Skeletal muscle tissue (tissue), 4 donors: Measurements from ENCODE around the gene LMAN1L. TPM values are rescaled to one million over a fixed set of nuclear protein-coding genes. Genes with fewer than 3 reads are reported as not detected.

Source experiments
- H3K27ac ChIP-seq: one replicate; pipeline ENCODE4 v1.7.0; 2013; ENCODE audit warnings: mild to moderate bottlenecking, low read depth, low read length, inconsistent platforms
- H3K27me3 ChIP-seq, 3 donors: one replicate each; pipeline ENCODE4 v1.7.0; 2013; ENCODE audit warnings: low read length in 3 of 3; ENCODE audit not compliant: control insufficient read depth in 3 of 3, insufficient read depth in 3 of 3
- H3K36me3 ChIP-seq, 3 donors: one replicate each; pipeline ENCODE4 v1.7.0; 2013; ENCODE audit warnings: low read length in 3 of 3; ENCODE audit not compliant: control insufficient read depth in 3 of 3, insufficient read depth in 3 of 3
- H3K4me1 ChIP-seq, 3 donors: one replicate each; pipeline ENCODE4 v1.7.0; 2013; ENCODE audit warnings: low read length in 3 of 3, mild to moderate bottlenecking in 3 of 3; ENCODE audit not compliant: control insufficient read depth in 3 of 3, insufficient read depth in 3 of 3
- H3K4me3 ChIP-seq, 3 donors: one replicate each; pipeline ENCODE4 v1.7.0; 2013; ENCODE audit warnings: low read length in 3 of 3
- H3K9ac ChIP-seq, 3 donors: one replicate each; pipeline ENCODE4 v1.7.0; 2013; ENCODE audit warnings: low read length in 3 of 3, mild to moderate bottlenecking in 3 of 3, moderate library complexity in 2 of 3, low read depth in 1 of 3
- H3K9me3 ChIP-seq, 3 donors: one replicate each; pipeline ENCODE4 v1.7.0; 2013; ENCODE audit warnings: low read length in 3 of 3; ENCODE audit not compliant: control insufficient read depth in 3 of 3
- total RNA-seq: library from RNA; depleted of rRNA; stranded (reverse); fragments of >200 nt; gene quantifications from one replicate; pipeline ENCODE4 v1.2.3, GENCODE V29; 2014
- donor health status: Osteomylitis.

Gene LMAN1L
- total RNA-seq, 1 donor from 2014 or later, result not detected

- no peak overlapping the region for H3K4me3 ChIP-seq
- no peaks in the 10 kb centered on the region for H3K4me1 ChIP-seq
- peaks cover 23 to 27% (median 26%) of the 10 kb centered on the region in 3 donors for H3K27me3 ChIP-seq
- H3K36me3 ChIP-seq, result no peaks in the 10 kb centered on the region
- H3K9me3 ChIP-seq, result no peaks in the 10 kb centered on the region
- no peak overlapping the region for H3K9ac ChIP-seq
- no peak overlapping the region for H3K27ac ChIP-seq
Measured at GRCh38 chr15:74824976-74825375, 12.3 kb downstream of the LMAN1L start.

- Histone ChIP-seq H3K9me3 (no peaks in the 10 kb centered on the region), H3K4me1 (peaks cover 0 to 6% (median 6%) of the 10 kb centered on the region in 3 donors), H3K27me3 (peaks cover 23 to 27% (median 26%) of the 10 kb centered on the region in 3 donors), H3K27ac (no peak overlapping the region), H3K9ac (no peak overlapping the region), H3K36me3 (no peaks in the 10 kb centered on the region), H3K4me3 (no peak overlapping the region)
Measured at GRCh38 chr15:74825866-74826265, 13.2 kb downstream of the LMAN1L start.

- Histone ChIP-seq H3K36me3 (no peaks in the 10 kb centered on the region), H3K27ac (no peak within 1 kb of the TSS), H3K4me3 (no peak within 1 kb of the TSS), H3K4me1 (peaks cover 0 to 12% (median 11%) of the 10 kb centered on the region in 3 donors), H3K9ac (no peak within 1 kb of the TSS), H3K27me3 (peaks cover 23 to 27% (median 26%) of the 10 kb centered on the region in 3 donors), H3K9me3 (no peaks in the 10 kb centered on the region)
Measured at GRCh38 chr15:74826364-74826819, 13.8 kb downstream of the LMAN1L start, which contains the start of gene CPLX3. Gene CPLX3, plus strand, starts transcription at chr15:74826627. Its CDS starts 77 bp downstream, at chr15:74826704.

- no peak overlapping the region for H3K4me3 ChIP-seq
- H3K27me3 ChIP-seq, result peaks cover 23 to 27% (median 26%) of the 10 kb centered on the region in 3 donors
- no peak overlapping the region for H3K27ac ChIP-seq
- no peak overlapping the region for H3K9ac ChIP-seq
- no peaks in the 10 kb centered on the region for H3K36me3 ChIP-seq
- peaks cover 2 to 17% (median 15%) of the 10 kb centered on the region in 3 donors for H3K4me1 ChIP-seq
- no peaks in the 10 kb centered on the region for H3K9me3 ChIP-seq
Measured at GRCh38 chr15:74826921-74827320, 14.3 kb downstream of the LMAN1L start.

- H3K27me3 ChIP-seq, result peaks cover 23 to 27% (median 26%) of the 10 kb centered on the region in 3 donors
Measured at GRCh38 chr15:74827614-74828013, 15.0 kb downstream of the LMAN1L start.

GRCh38 chr15:74828835-74829234 lies 16.2 kb downstream of the LMAN1L start:
- H3K36me3 ChIP-seq, result no peaks in the 10 kb centered on the region
- H3K4me1 ChIP-seq, result peaks cover 5 to 31% (median 29%) of the 10 kb centered on the region in 3 donors
- no peak overlapping the region for H3K4me3 ChIP-seq
- no peak overlapping the region for H3K27ac ChIP-seq
- H3K27me3 ChIP-seq, result peaks cover 23 to 26% (median 26%) of the 10 kb centered on the region in 3 donors
- H3K9ac ChIP-seq, result no peak overlapping the region
- no peaks in the 10 kb centered on the region for H3K9me3 ChIP-seq

More at GRCh38 chr15:74827614-74828013, 15.0 kb downstream of the LMAN1L start:
- Histone ChIP-seq H3K9ac (no peak overlapping the region), H3K4me1 (peaks cover 5 to 24% (median 22%) of the 10 kb centered on the region in 3 donors), H3K36me3 (no peaks in the 10 kb centered on the region), H3K9me3 (no peaks in the 10 kb centered on the region), H3K27ac (no peak overlapping the region), H3K4me3 (no peak overlapping the region)

- Histone ChIP-seq H3K4me1 (peaks cover 5 to 31% (median 29%) of the 10 kb centered on the region in 3 donors), H3K27me3 (peaks cover 20 to 26% (median 23%) of the 10 kb centered on the region in 3 donors), H3K27ac (no peak overlapping the region), H3K9ac (no peak overlapping the region), H3K9me3 (no peaks in the 10 kb centered on the region), H3K36me3 (no peaks in the 10 kb centered on the region), H3K4me3 (no peak overlapping the region)
Measured at GRCh38 chr15:74829486-74829885, 16.9 kb downstream of the LMAN1L start.

GRCh38 chr15:74829991-74830390 lies 17.4 kb downstream of the LMAN1L start:
- no peaks in the 10 kb centered on the region for H3K36me3 ChIP-seq
- no peak overlapping the region for H3K9ac ChIP-seq
- H3K4me3 ChIP-seq, result no peak overlapping the region
- H3K9me3 ChIP-seq, result no peaks in the 10 kb centered on the region
- no peak overlapping the region for H3K27ac ChIP-seq
- H3K27me3 ChIP-seq, result peaks cover 17 to 26% (median 23%) of the 10 kb centered on the region in 3 donors
- peaks cover 5 to 31% (median 30%) of the 10 kb centered on the region in 3 donors for H3K4me1 ChIP-seq

GRCh38 chr15:74830868-74831267 lies 18.2 kb downstream of the LMAN1L start:
- Histone ChIP-seq H3K36me3 (peaks cover 0 to 4% (median 4%) of the 10 kb centered on the region in 3 donors), H3K27ac (peak overlapping the region; percentile 25), H3K27me3 (peaks cover 11 to 23% (median 22%) of the 10 kb centered on the region in 3 donors), H3K4me1 (peaks cover 5 to 34% (median 31%) of the 10 kb centered on the region in 3 donors), H3K9ac (peak overlapping the region in 1 of 3 donors; percentile 33), H3K4me3 (no peak overlapping the region), H3K9me3 (no peaks in the 10 kb centered on the region)

GRCh38 chr15:74831813-74832495 lies 19.3 kb downstream of the LMAN1L start:
- peak overlapping the region; percentile 75 for H3K27ac ChIP-seq
- H3K36me3 ChIP-seq, result peaks cover 4 to 12% (median 9%) of the 10 kb centered on the region in 3 donors
- H3K9me3 ChIP-seq, result no peaks in the 10 kb centered on the region
- no peak overlapping the region for H3K4me3 ChIP-seq
- H3K27me3 ChIP-seq, result peaks cover 9 to 18% (median 18%) of the 10 kb centered on the region in 3 donors
- H3K9ac ChIP-seq, result peak overlapping the region in 2 of 3 donors; percentile 32 to 70
- H3K4me1 ChIP-seq, result peaks cover 5 to 34% (median 31%) of the 10 kb centered on the region in 3 donors
